Esophagus mucosa (tissue), 1 donor: Measurements from ENCODE around the gene SHOX. TPM values are rescaled to one million over a fixed set of nuclear protein-coding genes. Genes with fewer than 3 reads are reported as not detected.
"Not testable (repeated sequence)": the region's sequence is repeated elsewhere in the genome, so short reads cannot be mapped to it uniquely, and the experiment has no call there.

Source experiments
- ATAC-seq: fragments of 200-7000 bp; cut with Tn5 transposase; one replicate; pipeline ENCODE4 v1.9.1; 2020
- total RNA-seq: library from RNA; stranded (reverse); gene quantifications from one replicate; pipeline ENCODE4 v1.2.4, GENCODE V29; 2023
- donor health status: DM: yes; HTN: yes; CAD: no.

The SHOX gene
- total RNA-seq, 1 donor from 2014 or later = not detected

DNA sequence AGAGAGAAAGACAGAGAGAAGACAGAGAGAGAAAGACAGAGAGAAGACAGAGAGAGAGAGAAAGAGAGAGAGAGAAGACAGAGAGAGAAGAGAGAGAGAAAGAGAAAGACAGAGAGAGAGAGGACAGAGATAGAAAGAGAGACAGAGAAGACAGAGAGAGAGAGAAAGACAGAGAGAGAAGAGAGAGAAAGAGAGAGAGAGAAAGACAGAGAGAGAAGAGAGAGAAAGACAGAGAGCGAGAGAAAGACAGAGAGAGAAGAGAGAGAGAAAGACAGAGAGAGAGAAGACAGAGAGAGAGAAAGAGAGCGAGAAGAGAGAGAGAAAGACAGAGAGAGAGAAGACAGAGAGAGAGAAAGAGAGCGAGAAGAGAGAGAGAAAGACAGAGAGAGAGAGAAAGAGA lies 7.8 kb upstream of the SHOX start:
- ATAC-seq = not testable (repeated sequence)

DNA sequence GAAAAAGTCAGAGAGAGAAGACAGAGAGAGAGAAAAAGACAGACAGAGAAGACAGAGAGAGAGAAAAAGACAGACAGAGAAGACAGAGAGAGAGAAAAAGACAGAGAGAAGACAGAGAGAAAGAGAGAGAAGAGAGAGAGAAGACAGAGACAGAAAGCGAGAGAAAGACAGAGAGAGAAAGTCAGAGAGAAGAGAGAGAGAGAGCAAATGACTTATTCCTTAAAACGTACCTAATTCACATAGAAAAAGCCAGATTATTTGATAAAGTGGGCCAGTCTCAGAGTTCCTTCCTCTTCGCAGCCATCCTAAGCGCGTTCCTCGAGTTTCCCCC lies 7.4 kb upstream of the SHOX start:
- ATAC-seq = no peak

DNA sequence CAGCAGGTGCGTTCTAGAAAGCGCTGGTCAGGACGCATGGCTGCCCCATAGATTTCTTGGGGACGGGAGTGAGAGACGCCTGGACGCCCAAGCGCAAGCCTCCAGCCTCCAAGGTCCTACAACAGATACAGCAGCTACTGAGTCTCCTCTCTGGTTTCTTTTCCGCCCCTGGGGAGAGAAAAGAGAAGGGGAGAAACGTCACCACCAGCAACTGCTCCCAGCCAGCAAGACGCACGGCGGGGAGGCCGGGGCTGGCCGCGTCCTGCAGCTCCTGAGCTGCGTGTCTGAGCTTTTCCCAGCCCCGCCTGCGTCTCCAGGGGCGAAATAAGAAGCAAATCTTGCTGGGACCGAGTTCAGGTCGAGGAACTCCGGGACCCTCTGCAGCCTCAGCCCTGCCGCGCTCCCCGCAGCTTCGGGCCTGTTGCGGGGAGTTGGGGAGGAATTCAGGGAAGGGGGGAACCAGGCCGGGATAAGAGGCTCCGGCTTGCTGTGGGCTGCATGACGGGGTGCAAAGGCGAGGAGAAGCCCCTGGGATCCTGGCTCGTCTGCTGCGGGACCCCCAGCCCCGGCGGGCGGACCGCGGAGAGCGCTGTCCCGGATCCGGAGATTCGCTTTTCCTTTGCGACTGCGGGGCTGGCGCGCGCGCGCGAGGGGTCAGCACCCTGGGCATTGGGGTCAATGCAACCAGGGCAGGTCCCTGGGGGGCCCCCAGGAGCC lies 6.8 kb upstream of the SHOX start:
- ATAC-seq = no peak

DNA sequence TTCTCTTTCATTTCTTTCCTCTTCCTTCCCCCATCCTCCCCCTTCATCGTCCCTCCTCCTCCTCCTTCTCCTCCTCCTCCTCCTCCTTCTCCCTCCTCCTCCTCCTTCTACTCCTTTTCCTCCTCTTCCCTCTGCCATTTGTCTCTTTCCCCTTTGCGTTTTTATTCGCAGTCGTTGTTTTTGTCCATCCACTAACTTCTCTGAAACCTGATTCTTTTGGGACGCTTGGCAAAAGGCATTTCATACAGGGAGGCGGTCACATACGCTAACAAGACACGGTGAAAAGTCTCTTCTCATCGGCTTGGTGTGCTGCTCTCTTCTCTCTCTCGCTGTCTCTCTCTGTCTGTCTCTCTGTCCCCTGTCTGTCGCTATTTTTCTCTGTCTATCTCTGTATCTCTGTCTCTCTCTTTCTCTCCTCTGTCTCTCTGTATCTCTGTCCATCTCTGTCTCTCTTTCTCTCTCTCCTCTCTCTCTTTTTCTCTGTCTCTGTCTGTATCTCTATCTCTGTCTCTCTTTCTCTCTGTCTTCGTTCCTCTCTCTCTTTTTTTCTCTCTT lies 5.4 kb upstream of the SHOX start:
- no peak for ATAC-seq

DNA sequence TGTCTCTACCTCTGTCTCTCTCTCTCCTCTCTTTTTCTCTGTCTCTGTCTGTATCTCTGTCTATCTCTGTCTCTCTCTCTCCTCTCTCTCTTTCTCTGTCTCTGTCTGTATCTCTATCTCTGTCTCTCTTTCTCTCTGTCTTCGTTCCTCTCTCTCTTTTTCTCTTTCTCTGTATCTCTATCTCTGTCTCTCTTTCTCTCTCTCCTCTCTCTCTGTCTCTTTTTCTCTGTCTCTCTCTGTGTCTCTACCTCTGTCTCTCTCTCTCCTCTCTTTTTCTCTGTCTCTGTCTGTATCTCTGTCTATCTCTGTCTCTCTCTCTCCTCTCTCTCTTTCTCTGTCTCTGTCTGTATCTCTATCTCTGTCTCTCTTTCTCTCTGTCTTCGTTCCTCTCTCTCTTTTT lies 4.5 kb upstream of the SHOX start:
- ATAC-seq = not testable (repeated sequence)

DNA sequence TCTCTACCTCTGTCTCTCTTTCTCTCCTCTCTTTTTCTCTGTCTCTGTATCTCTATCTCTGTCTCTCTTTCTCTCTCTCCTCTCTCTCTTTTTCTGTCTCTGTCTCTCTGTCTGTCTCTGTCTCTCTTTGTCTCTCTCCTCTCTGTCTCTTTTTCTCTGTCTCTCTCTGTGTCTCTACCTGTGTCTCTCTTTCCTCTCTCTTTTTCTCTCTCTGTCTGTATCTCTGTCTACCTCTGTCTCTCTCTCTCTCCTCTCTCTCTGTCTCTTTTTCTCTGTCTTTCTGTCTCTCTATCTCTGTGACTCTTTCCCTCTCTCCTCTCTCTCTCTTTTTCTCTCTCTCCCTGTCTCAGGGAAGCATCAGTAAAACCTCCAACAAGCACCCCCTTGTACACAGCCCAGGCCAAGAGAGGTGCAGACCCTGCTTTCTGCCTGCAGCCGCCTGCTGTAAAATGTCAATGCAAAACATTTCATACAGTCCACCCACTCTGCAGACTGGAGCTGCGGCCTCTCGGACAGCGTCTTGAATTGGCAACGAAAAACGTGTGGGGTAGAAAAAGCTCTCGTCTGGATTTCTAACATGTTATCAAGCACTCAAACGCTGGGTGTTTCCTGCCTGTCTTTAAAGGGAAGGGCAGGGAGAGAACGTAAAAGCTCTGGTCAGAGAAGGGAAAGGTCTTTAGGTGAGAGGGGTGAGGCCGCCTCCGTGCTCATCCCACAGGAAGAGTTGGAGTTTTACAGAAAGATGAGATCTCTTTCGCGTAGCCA lies 3.7 kb upstream of the SHOX start:
- no peak for ATAC-seq

DNA sequence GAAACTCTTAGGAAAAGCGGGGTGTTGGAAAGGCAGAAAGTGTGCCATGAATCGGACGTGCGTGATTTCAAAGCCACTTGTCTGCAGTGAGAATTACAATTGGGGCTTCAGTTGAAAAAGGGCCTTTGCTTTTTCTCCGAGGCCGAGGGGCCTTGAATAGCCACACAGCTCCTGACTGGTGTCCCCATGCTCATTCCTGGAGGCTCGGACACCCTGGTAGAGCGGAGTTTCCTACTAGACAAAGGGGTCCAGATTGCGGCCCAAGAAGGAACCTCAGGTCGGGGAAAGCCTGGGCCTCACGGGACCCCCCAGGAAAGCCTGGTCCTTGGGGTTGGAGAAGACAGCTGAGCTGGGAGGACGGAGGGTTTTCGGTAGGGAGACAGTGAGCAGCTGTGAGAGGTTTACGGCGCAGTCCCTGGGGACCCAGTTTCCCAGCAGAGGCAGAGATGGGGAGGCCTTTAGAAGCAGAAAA lies 3.0 kb upstream of the SHOX start:
- no peak for ATAC-seq

DNA sequence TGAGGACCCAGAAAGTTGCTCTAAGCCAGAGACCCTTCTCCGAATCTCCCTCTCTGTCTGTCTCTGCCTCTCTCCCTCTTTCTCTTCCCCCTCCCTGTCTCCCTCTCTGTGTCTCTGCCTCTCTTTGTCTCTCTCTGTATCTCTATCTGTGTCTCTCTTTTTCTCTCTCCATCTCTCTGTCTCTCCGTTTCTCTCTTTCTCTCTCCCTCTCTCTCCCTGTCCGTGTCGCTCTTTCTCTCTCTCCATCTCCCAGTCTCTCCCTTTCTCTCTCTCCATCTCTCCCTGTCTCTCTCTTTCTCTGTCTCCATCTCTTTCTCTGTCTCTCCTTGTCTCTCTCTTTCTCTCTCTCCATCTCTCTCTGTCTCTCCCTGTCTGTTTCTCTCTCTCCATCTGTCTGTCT lies 2.6 kb upstream of the SHOX start:
- ATAC-seq = no peak

DNA sequence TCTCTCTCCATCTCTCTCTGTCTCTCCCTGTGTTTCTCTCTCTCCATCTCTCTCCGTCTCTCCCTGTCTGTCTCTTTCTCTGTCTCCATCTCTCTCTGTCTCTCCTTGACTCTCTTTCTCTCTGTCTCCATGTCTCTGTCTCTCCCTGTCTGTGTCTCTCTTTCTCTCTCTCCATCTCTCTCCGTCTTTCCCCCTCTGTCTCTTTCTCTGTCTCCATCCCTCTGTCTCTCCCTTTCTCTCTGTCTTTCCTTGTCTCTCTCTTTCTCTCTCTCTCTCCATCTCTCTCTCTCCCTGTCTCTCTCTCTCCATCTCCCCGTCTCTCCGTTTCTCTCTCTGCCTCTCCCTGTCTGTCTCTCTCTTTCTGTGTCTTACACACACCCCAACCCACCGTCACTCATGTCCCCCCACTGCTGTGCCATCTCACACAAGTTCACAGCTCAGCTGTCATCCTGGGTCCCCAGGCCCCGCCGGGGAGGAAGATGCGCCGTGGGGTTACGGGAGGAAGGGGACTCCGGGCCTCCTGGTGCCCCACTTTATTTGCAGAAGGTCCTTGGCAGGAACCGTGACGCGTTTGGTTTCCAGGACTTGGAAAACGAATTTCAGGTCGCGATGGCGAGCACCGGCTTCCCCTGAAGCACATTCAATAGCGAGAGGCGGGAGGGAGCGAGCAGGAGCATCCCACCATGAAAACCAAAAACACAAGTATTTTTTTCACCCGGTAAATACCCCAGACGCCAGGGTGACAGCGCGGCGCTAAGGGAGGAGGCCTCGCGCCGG lies 1.2 kb upstream of the SHOX start:
- no peak for ATAC-seq

DNA sequence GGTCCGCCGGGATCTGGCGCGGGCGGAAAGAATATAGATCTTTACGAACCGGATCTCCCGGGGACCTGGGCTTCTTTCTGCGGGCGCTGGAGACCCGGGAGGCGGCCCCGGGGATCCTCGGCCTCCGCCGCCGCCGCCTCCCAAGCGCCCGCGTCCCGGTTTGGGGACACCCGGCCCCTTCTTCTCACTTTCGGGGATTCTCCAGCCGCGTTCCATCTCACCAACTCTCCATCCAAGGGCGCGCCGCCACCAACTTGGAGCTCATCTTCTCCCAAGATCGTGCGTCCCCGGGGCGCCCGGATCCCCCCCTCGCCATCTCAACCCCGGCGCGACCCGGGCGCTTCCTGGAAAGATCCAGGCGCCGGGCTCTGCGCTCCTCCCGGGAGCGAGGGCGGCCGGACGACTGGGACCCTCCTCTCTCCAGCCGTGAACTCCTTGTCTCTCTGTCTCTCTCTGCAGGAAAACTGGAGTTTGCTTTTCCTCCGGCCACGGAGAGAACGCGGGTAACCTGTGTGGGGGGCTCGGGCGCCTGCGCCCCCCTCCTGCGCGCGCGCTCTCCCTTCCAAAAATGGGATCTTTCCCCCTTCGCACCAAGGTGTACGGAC lies 482 bp upstream of the SHOX start:
- ATAC-seq = no peak

DNA sequence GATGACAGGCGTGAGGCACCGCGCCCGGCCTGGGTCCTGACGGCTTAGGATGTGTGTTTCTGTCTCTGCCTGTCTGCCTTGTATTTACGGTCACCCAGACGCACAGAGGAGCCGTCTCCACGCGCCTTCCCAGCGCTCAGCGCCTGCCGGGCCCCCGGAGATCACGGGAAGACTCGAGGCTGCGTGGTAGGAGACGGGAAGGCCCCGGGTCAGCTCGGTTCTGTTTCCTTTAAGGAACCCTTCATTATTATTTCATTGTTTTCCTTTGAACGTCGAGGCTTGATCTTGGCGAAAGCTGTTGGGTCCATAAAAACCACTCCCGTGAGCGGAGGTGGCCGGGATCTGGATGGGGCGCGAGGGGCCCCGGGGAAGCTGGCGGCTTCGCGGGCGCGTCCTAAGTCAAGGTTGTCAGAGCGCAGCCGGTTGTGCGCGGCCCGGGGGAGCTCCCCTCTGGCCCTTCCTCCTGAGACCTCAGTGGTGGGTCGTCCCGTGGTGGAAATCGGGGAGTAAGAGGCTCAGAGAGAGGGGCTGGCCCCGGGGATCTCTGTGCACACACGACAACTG lies 1.3 kb downstream of the SHOX start:
- no peak for ATAC-seq

DNA sequence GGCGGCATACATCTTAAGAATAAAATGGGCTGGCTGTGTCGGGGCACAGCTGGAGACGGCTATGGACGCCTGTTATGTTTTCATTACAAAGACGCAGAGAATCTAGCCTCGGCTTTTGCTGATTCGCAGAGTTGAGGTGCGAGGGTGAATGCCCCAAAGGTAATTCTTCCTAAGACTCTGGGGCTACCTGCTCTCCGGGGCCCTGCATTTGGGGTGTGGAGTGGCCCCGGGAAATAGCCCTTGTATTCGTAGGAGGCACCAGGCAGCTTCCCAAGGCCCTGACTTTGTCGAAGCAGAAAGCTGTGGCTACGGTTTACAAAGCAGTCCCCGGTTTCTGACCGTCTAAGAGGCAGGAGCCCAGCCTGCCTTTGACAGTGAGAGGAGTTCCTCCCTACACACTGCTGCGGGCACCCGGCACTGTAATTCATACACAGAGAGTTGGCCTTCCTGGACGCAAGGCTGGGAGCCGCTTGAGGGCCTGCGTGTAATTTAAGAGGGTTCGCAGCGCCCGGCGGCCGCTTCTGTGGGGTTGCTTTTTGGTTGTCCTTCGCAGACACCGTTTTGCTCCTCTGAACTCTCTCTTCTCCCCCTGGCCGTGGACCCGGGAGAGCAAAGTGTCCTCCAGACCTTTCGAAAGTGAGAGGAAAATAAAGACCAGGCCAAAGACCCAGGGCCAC lies 1.9 kb downstream of the SHOX start:
- no peak for ATAC-seq

DNA sequence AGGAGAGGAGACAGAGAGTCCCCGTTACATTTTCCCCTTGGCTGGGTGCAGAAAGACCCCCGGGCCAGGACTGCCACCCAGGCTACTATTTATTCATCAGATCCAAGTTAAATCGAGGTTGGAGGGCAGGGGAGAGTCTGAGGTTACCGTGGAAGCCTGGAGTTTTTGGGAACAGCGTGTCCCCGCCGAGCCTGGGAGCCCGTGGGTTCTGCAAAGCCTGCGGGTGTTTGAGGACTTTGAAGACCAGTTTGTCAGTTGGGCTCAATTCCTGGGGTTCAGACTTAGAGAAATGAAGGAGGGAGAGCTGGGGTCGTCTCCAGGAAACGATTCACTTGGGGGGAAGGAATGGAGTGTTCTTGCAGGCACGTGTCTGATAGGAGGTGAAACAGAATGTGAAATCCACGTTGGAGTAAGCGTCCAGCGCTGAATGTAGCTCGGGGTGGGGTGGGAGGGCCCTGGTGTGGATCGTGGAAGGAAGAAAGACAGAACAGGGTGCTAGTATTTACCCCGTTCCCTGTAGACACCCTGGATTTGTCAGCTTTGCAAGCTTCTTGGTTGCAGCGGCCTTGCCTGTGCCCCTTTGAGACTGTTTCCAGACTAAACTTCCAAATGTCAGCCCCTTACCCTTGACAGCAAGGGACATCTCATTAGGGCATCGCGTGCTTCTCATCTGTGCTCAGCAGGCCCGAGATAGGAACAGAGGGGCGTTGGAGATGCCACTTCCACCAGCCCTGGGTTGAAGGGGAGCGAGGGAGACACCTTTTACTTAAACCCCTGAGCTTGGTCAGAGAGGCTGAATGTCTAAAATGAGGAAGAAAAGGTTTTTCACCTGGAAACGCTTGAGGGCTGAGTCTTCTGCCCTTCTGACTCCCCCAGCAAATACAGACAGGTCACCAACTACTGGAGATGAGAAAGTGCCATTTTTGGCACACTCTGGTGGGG lies 2.7 kb downstream of the SHOX start:
- ATAC-seq = no peak

DNA sequence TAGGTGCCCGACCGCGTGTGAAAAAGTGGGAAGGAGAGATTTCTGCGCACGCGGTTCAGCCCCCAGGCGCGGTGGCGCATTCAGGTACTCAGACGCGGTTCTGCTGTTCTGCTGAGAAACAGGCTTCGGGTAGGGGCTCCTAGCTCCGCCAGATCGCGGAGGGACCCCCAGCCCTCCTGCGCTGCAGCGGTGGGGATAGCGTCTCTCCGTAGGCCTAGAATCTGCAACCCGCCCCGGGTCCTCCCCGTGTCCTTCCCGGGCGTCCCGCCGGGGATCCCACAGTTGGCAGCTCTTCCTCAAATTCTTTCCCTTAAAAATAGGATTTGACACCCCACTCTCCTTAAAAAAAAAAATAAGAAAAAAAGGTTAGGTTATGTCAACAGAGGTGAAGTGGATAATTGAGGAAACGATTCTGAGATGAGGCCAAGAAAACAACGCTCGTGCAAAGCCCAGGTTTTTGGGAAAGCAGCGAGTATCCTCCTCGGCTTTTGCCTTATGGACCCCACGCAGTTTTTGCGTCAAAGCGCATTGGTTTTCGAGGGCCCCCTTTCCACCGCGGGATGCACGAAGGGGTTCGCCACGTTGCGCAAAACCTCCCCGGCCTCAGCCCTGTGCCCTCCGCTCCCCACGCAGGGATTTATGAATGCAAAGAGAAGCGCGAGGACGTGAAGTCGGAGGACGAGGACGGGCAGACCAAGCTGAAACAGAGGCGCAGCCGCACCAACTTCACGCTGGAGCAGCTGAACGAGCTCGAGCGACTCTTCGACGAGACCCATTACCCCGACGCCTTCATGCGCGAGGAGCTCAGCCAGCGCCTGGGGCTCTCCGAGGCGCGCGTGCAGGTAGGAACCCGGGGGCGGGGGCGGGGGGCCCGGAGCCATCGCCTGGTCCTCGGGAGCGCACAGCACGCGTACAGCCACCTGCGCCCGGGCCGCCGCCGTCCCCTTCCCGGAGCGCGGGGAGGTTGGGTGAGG lies 3.7 kb downstream of the SHOX start:
- no peak for ATAC-seq

DNA sequence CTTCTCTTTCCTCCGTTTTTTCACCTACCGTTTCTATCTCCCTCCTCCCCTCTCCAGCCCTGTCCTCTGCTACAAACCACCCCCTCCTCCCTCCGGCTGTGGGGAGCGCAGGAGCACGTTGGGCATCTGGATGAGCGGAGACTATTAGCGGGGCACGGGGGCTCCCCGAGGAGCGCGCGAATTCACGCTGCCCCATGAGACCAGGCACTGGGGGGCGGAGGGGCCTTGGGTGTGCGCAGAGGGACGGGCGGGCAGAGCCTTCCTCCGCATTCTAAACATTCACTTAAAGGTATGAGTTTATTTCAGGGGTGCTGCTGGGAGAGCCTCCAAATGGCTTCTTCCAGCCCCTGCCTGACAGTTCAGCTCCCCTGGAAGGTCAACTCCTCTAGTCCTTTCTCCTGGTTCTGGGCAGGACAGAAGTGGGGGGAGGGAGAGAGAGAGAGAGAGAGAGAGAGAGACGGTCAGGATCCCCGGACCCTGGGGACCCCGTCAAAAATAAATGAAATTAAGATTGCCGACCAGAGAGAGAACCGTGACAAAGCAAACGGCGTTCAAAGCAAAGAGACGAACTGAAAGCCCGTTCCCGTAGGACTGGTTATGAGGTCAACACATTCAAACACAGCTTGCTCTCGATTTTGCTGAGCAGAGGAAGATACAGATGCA lies 5.0 kb downstream of the SHOX start:
- ATAC-seq = no peak

DNA sequence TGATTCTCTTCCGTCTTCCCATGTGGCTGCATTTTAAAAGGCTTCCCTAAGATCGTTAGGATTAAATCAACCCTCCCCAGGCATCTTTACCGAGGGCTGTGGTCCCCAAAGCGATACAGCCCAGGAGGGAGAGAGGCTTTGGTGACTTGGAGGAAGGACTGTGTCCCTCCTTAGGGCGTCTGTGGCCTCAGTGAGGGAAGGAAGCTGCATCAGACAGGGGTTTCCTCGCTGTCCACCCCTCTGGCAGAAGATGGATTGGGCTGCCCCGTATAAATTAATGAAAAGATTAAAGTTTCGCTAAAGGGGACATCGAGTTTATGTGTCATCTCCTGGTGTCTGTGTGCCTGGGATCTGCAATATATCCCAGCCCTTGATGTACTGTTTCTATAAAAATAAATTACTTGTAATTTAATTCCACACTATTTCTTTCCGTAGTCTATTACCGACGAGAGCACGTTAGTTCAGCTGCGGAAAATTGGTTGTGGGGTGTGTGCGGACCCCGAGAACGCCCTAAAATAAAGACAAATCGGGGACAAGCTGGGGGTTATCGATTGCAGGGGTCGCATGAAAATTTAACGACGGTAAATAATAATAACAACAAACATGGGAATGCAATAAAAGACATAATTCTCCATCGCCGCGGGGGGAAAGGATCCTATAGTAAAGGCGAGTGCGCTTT lies 6.5 kb downstream of the SHOX start:
- ATAC-seq = no peak

DNA sequence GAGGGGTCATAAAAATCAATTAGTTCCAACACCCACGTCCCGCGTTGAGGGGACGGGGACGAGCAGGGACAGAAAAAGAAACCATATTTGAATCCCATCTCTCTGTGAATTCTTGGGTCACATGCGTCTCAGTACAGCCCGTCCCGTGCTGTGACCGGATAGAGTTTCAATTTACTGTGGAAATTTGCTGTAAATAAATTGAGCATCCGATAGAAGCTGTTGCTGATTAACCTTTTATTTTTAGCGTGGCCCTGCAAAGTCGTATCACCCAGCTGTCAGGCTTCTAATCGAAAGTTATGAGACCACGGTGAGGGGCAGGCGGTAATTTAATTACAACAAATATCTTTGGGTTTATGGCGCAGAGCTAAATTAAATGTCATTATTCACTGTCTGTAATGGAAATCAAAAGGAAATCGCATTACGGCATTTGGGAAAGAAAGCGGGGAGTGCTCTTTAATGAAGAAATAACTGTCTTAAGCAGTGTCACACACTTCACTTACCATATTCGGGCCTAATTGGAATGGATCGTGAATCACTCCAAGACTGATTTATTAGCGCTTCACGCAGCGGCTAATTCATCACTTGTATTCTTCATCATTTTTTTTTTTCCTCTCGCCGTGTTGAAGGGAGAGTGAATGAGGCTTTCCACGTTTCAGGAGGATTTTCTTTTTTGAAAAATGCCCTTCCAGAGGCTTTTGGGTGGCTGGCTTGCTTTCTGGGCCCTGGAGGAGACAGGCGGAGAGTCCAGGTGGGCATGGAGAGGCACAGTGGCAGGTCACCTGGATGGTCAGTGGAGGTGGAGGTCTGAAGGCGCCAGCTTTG lies 7.3 kb downstream of the SHOX start:
- ATAC-seq = no peak
